GM18861 (cell line): ENCODE measurements around the gene MRPS33.
"Not testable (repeated sequence)": the region's sequence is repeated elsewhere in the genome, so short reads cannot be mapped to it uniquely, and the experiment has no call there.

Experiments
- ATAC-seq: cut with Tn5 transposase; IDR thresholded peaks from one replicate; pipeline ENCODE4 v1.9.1; 2021; ENCODE audit not compliant: unreplicated experiment

The MRPS33 gene

DNA sequence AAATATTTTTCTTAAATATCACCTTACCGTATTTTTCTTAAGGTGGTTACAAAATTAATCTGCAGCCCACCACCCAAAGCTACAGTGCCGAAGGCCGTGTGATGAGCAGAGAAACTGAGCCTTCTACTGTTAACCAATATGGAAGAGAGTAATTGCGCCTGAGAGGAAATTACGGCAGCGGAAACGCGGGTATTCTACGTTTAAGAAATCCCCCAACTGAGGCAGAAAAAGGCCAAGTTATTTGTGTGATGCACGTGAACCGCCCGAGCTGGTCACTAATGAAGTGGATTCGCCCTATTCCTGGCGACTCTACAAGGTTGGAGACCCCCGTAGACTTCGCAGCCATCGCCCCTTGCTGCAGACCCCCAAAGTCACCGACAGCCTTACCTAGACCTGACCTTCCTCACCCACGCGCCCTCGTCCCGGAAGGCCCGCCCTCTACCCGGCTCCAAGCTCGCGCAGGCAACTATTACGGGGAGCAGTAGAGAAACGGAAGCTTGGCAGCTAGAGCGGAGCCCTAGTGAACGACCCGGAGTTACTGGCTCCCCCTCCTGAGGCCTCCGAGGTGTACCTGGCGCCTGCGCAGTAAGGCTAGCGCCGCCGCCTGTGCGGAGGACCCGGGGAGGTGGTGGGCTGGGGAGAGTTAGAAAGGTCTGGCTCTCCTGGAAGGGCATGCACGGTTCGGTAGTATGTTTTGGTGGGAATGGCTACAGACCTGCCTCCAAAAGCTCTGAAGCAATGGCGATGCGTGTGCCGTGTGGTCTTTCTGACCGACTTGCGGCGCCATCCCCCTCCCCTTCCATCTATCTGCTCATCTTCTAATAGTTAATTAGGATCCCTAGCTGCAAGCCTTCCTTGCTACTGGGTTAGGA, at the start of gene MRPS33:
TSS of gene MRPS33 (minus strand) at position 429 of the 872 bp plus-strand sequence. CDS start 4,319 bp downstream, outside the sequence.
- peak; percentile 96 for ATAC-seq

DNA sequence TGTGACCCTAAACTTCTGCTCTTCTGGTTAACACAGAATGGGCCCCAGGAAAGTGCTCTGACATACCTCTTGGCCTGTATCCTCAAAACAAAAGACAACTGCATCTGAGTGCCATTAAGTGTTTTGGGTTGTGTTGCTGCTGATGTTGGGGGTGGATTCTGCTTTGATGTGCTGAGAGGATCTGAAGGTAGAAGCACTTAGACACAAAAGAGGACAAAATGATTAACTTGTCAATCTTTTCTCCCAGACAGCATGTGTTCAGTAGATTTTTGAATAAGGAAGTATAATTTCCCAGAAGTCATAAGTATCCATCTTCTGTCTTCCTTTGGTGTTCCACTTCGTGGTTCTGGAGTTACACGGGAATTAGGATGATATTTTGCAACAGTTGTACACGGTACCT, 43.0 kb upstream of the MRPS33 start:
- ATAC-seq, result no peak

DNA sequence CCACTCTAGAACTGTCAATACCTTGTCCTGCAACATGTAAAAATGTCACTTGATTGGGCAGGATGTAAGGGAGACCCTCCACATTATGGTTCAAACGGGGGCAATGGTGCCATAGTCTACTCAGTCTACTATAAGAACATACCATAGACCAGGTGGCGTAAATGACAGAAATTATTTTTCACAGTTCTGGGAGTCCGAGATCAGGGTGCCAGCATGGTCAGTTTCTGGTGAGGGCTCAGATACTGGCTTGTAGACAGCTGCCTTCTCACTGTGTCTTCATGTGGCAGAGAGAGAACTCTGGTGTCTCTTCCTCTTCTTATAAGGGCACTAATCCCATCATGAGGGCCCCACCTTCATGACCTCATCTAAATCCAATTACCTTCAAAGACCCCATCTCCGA, 40.4 kb upstream of the MRPS33 start:
- ATAC-seq, result no peak

DNA sequence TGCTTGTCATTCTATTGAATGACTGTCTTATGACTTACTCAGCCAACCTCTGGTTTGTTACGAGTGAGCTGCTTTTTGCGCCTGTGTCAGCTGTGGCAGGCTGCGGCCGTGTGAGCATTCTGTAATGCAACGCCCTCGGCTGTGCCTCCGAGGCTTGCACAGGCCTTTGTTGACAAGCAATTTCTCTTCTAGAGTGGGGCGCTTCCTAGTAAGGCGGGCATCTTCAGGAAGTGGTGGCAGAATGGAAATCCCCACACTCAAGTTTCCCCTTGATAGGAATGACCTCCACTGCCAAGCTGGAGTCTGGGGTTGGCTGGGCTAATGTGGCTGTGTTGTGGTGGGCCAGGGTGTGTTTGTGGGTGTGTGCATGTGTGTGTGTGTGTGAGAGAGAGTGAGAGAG, 38.9 kb upstream of the MRPS33 start:
- ATAC-seq, result no peak

DNA sequence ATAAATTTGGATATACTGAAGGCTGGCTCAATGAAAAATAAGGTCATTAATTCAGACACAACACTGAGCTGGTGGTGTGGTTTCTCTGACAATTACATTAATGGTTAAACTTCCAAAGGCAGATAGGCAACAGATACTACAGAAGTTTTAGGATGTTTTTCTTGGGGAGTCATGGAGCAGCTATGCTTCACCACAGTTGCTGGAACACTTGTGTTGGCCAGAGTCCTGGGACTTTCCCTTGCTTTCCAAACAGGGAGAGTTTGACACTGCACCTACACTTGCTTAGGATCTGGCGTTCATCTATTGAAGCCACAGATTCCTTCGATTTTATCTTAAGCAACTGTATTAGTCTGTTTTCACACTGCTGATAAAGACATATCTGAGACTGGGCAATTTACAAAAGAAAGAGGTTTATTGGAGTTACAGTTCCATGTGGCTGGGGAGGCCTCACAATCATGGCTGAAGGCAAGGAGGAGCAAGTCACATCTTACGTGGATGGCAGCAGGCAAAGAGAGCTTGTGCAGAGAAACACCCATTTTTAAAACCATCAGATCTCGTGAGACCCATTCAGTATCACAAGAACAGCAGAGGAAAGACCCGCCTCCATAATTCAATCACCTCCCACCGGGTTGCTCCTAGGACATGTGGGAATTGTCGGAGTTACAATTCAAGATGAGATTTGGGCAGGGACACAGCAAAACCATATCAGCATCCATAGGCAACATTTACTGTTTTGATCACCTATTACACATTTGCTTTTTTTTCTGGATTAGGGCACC, 31.3 kb upstream of the MRPS33 start:
- ATAC-seq, result no peak

DNA sequence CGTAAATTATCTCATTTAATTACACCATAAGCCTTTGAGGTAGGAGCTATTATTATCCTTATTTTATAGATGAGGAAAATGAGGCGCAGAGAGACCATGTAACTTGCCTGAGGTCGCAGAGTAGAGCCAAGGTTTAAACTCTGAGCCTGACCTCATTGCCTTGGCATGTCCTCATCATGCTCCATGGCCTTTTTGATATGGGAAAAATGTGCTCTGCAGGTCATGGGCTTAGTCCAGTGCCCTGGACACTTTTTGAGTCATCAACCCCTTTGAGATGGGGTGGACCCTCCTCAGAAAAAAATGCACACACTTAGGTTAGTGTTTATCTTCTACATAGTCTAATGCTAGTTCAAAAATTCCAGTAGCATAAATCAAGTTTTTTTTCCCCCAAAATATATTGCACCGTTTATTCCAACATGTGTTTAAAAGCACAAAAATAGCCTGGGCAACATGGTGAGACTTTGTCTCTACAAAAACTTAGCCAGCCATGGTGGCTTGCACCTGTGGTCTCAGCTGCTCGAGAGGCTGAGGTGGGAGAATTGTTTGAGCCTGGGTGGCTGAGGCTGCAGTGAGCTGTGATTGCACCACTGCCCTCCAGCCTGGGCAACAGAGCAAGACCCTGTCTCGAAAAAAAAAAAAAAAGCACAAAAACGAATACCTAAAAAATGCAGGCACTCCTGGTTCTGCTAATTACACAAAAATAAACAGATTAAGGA, 30.5 kb upstream of the MRPS33 start:
- no peak for ATAC-seq

DNA sequence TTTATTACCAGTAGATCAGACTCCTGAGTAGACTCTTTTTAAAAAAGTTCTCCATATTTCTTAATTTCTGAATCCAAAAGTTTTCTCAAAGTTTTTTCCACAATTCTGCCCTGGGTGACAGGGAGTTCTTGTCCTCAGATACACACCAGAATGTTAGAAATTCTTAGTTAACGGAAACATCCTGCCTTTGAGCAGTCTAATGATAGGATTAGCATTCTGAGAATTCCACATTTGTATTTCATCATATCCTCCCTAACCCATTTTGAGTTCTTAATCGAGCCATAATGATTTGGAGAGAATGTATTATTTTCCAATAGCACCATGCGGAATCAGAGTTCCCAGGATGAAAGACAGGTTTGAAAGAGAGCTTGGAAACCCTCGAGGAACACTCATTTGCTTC, 28.9 kb upstream of the MRPS33 start:
- no peak for ATAC-seq

DNA sequence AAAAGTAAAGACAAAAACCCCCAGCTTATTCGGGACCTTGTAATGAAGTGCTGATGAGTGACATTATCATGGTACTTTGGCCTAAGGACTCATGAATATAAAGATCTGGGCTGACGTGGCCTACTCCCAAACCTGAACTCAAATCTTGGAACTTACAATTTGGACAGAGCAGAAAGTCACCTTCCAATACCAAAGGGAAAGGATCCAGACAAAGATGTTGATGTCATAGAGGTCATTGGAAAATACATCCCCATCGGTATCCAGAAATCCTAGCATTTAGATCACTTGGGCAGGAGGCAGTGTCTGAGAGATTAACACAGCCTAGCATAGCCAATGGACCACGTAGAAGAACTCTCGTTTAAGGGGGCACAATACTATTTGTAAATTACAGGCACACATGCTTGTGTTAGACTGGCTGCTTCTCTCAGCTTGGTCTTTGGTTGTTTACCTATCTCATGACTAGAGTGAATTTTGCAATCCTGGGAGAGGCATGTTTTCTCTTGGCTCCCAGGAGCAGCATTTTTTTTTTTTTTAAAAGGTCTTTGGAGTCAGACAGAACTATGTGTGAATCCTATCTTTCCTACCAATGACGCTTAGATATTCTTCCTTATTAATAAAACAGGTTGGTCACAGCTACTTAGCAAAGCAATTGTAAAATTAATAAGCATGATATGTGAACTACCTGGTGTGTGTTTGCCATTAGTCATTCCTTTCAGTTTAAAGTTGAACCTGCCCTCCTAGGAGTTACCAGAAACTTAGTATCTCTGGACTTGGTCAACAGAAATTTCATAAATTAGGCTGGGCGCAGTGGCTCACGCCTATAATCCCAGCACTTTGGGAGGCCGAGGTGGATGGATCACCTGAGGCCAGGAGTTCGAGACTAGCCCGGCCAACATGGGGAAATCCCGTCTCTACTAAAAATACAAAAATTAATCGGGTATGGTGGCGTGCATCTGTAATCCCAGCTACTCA, 27.8 kb upstream of the MRPS33 start:
- no peak for ATAC-seq

DNA sequence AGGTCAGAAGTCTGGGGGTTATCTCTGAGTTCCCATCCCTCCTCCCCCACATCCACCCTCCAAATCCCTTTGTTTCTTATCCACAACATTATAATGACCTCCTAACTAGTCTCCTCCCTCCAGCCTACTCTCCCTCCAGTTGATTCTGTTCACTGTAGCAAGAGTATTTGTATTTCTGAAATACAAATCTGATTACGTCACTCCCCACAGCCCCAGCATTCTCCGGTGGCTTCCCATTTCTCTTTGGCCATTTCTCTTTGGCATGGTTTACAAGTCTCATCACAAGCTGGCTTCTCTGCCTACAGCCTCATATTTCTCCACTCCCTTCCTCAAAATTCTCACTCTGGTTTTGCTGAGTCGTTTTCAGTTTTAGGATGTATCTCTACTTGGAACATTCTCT, 24.6 kb upstream of the MRPS33 start:
- no peak for ATAC-seq

DNA sequence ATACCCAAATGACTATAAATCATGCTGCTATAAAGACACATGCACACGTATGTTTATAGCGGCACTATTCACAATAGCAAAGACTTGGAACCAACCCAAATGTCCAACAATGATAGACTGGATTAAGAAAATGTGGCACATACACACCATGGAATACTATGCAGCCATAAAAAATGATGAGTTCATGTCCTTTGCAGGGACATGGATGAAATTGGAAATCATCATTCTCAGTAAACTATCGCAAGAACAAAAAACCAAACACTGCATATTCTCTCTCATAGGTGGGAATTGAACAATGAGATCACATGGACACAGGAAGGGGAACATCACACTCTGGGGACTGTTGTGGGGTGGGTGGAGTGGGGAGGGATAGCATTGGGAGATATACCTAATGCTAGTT, 23.3 kb upstream of the MRPS33 start:
- not testable (repeated sequence) for ATAC-seq

DNA sequence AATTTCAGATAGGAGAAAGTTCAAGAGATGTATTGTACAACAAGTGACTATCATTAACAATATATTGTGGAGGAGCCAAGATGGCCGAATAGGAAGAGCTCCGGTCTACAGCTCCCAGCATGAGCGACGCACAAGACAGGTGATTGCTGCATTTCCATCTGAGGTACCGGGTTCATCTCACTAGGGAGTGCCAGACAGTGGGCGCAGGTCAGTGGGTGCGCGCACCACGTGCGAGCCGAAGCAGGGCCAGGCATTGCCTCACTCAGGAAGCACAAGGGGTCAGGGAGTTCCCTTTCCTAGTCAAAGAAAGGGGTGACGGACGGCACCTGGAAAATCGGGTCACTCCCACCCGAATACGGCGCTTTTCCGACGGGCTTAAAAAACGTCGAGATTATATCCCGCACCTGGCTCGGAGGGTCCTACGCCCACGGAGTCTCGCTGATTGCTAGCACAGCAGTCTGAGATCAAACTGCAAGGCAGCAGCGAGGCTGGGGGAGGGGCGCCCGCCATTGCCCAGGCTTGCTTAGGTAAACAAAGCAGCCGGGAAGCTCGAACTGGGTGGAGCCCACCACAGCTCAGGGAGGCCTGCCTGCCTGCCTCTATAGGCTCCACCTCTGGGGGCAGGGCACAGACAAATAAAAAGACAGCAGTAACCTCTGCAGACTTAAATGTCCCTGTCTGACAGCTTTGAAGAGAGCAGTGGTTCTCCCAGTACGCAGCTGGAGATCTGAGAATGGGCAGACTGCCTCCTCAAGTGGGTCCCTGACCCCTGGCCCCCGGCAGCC, 18.0 kb upstream of the MRPS33 start:
- ATAC-seq, result not testable (repeated sequence)

DNA sequence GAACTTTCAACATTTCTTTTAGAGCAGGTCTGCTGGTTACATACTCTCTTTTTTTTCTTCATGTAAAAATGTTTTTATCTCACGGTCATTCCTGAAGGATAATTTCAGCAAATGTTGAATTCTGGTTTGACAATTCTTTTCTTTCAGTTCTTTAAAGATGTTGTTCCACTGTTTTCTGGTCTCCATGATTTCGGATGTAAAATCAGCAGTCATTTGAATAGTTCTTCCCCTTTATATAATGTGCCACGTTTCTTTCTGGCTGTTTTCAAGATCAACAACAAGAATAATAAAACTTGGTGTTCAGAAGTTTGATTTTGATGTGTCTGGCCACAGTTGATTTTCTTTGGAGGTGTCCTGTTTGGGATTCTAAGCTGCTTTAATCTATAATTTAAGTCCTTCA, 14.0 kb upstream of the MRPS33 start:
- ATAC-seq, result no peak

DNA sequence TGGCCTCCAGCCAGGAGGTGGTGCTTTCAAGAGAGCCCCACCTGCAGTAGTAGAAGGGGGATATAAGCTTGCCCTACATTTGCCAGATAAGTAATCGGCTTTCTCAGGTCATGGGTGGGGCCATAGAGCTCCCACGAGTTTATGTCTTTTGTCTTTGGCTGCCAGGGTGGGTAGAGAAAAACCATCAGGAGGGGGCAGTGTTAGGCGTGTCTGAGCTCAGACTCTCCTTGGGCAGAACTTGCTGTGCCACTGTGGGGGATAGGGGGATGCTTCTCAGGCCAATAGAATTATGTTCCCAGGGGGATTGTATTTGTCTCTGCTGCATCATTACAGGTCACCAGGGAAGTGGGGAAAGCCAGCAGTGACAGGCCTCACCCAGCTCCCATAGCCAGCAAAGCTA, 12.3 kb upstream of the MRPS33 start:
- ATAC-seq, result no peak

DNA sequence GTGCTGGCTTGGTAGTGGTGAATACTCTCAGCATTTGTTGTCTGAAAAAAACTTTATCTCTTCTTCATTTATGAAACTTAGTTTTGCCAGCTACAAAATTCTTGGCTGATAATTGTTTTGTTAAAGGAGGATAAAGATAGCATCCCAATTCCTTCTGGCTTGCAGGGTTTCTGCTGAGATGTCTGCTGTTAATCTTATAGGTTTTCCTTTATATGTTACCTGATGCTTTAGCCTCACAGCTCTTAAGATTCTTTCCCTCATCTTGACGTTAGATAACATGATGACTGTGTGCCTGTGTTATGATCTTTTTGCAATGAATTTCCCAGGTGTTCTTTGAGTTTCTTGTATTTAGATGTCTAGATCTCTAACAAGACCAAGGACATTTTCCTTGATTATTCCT, 9.9 kb upstream of the MRPS33 start:
- ATAC-seq, result no peak

DNA sequence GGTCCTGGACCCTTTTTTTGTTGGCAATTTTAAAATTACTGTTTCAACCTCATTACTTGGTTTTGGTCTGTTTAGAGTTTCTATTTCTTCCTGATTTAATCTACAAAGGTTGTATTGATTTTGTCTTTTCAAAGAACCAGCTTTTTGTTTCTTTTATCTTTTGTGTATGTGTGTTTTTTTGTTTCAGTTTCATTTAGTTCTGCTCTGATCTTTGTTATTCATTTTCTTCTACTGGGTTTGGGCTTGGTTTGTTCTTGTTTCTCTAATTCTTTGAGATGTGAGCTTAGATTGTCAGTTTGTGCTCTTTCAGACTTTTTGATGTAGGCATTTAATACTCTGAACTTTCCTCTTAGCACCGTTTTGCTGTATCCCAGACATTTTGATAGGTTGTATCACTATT, 8.5 kb upstream of the MRPS33 start:
- ATAC-seq, result no peak

DNA sequence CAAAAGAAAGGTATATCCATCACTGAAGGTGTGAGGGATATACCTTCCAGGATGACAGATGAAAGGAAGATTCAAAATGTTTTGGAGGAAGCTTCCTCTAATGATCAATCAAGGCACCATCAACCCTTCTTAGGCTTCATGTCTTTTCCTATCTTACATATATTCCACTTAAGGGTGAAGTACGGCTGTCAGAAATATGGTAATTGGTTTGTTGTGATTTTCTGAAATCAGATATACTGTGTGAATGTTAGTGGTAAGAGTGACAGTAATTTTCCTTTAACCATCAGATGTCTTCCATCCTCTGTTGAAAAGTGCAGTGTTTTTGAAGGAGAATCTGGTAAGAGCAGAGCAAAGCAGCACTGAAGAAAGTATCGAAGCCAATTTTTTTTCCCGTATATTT, 2.8 kb upstream of the MRPS33 start:
- no peak for ATAC-seq

DNA sequence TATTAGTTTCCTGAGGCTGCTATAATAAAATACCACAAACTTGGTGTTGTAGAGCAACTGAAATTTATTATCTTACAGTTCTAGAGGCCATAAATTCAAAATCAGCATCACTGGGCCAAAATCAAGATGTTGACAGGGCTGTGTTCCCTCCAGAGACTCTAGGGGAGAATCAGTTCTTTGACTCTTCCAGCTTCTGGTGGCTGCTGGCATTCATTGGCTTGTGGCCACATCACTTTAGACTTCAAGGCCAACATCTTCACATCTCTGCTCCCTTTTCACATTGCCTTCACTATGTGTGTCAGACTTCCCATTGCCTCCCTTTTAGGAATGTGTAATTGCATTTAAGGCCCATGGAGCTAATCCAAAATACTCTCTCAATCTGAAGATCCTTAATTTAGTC, 1.6 kb upstream of the MRPS33 start:
- no peak for ATAC-seq

DNA sequence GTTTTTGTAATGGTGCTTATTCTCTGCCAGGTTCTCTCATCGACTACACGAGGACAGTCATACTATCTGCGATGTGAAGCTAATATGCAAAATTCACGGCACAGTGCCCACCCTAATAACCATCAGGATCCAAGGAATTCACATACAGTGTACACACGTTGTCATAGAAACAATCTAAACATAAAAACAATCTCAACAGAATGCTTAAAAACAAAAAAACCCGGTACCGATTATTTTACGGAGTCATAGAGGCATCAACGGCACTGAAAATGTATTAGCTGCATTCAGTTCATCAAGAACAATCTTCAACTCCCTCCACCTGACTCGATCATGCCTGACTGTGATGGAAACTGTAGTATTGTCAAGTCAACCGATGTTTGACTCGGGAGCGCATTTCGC, 628 bp downstream of the MRPS33 start:
- peak; percentile 5 for ATAC-seq

DNA sequence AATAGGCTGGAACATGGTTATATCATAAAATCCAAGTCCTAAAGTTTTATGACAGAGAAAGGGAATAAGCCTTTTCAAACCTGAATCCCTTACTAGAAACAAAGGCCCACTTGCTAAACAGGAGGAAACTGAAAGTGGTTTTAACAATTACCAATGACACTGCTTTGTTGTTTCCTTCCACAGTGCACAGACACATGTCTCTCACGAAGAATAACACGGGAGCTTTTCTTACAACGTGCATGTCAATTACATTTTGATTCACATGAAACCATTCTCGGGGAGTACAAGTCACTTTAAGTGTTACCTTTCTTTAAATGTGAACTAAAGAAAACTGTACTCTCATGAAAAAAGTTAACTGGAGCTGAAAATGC, 1.4 kb downstream of the MRPS33 start:
- no peak for ATAC-seq
